ENCODE data around the gene INS.

INS gene

DNA sequence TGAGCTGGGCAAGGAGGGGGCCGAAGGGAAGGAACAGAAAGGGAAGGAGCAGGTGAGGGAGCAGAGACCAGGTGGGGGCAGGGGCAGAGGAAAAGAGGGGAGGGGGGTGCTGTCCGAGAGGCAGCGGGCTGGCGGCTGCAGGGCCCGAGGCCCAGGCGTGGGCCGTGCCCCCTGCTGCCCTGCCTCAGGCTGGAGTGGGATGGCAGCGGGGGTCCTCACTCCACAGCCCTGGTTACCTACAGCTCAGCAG lies 24.1 kb downstream of the INS start:
- Histone ChIP-seq H2AFZ (ENCODE audit: low read depth, low read length, severe bottlenecking) (no peak overlapping the region), H3K36me3 (ENCODE audit: low read length) (no peaks in the 10 kb centered on the region), H3K4me3 (ENCODE audit: insufficient read depth, low read length, poor library complexity, severe bottlenecking) (no peak overlapping the region), H3K4me2 (ENCODE audit: low read depth, low read length, poor library complexity, severe bottlenecking) (no peak overlapping the region), H3K79me2 (ENCODE audit: insufficient read depth, low read length) (no peaks in the 10 kb centered on the region), H3K9me3 (ENCODE audit: insufficient read depth, low read length) (no peaks in the 10 kb centered on the region), H3K27ac (ENCODE audit: low read depth, low read length) (no peak overlapping the region), H3K27me3 (ENCODE audit: low read length) (no peaks in the 10 kb centered on the region), H3F3A (ENCODE audit: insufficient read depth) (no peaks in the 10 kb centered on the region), H4K20me1 (ENCODE audit: low read depth, low read length) (no peaks in the 10 kb centered on the region), H3K9ac (ENCODE audit: low read length) (no peak overlapping the region), H3K9me2 (replicated peaks; ENCODE audit: insufficient read depth, low read length) (no peaks in the 10 kb centered on the region)
- TF ChIP-seq, protein P1, sequence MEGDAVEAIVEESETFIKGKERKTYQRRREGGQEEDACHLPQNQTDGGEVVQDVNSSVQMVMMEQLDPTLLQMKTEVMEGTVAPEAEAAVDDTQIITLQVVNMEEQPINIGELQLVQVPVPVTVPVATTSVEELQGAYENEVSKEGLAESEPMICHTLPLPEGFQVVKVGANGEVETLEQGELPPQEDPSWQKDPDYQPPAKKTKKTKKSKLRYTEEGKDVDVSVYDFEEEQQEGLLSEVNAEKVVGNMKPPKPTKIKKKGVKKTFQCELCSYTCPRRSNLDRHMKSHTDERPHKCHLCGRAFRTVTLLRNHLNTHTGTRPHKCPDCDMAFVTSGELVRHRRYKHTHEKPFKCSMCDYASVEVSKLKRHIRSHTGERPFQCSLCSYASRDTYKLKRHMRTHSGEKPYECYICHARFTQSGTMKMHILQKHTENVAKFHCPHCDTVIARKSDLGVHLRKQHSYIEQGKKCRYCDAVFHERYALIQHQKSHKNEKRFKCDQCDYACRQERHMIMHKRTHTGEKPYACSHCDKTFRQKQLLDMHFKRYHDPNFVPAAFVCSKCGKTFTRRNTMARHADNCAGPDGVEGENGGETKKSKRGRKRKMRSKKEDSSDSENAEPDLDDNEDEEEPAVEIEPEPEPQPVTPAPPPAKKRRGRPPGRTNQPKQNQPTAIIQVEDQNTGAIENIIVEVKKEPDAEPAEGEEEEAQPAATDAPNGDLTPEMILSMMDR (IDR thresholded peaks at IDR 0.05; ENCODE audit: insufficient read depth, low read length, poor library complexity, severe bottlenecking) = no peak
- TF ChIP-seq EZH2phosphoT487 (conservative IDR thresholded peaks at IDR 0.05; ENCODE audit: low read length) = no peak

DNA sequence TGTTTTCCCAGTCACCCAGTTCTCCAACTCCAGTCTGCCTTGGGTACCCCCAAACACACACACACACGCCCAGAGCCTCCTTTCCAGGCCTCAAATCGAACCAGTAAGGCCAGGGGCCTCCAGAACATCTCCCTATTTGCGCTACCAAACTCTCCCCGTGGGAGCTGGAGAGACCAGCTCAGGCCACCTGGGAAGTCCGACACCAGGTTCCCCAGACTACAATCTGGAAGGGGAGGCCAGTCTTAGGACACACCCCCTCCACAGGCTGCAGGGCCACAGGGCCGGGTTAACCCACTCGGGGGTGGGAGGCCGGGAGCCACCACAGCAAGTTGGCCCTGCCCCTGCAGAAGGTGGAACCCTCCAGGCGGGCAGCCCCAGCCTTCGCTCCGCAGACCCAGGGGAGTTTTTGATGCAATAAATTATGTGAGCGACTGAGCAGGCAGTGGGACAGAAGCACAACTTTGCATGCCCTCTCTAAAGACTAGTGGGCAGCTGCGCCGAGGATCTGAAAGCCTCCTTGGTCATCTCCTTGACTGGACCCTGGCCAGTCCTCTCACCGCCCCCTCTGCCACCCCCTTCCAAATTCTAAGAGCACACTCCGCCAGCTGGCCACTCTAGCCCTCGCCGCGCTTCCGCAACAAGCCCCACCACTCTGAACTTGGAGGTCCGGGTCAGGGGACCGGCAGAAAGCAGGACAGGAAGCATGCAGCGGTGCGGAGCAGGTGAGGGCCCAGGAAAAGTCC lies 24.6 kb downstream of the INS start:
- Histone ChIP-seq H3K9me2 (replicated peaks; ENCODE audit: insufficient read depth, low read length) (no peaks in the 10 kb centered on the region), H3K27ac (ENCODE audit: low read depth, low read length) (no peak overlapping the region), H3F3A (ENCODE audit: insufficient read depth) (no peaks in the 10 kb centered on the region), H3K4me3 (ENCODE audit: insufficient read depth, low read length, poor library complexity, severe bottlenecking) (no peak overlapping the region), H3K4me2 (ENCODE audit: low read depth, low read length, poor library complexity, severe bottlenecking) (no peak overlapping the region), H2AFZ (ENCODE audit: low read depth, low read length, severe bottlenecking) (no peak overlapping the region), H3K79me2 (ENCODE audit: insufficient read depth, low read length) (no peaks in the 10 kb centered on the region), H4K20me1 (ENCODE audit: low read depth, low read length) (no peaks in the 10 kb centered on the region), H3K9ac (ENCODE audit: low read length) (no peak overlapping the region), H3K36me3 (ENCODE audit: low read length) (no peaks in the 10 kb centered on the region), H3K9me3 (ENCODE audit: insufficient read depth, low read length) (no peaks in the 10 kb centered on the region), H3K27me3 (ENCODE audit: low read length) (no peaks in the 10 kb centered on the region)
- TF ChIP-seq EZH2phosphoT487 (conservative IDR thresholded peaks at IDR 0.05; ENCODE audit: low read length) = no peak
- TF ChIP-seq, protein P1 (IDR thresholded peaks at IDR 0.05; ENCODE audit: insufficient read depth, low read length, poor library complexity, severe bottlenecking) = no peak

DNA sequence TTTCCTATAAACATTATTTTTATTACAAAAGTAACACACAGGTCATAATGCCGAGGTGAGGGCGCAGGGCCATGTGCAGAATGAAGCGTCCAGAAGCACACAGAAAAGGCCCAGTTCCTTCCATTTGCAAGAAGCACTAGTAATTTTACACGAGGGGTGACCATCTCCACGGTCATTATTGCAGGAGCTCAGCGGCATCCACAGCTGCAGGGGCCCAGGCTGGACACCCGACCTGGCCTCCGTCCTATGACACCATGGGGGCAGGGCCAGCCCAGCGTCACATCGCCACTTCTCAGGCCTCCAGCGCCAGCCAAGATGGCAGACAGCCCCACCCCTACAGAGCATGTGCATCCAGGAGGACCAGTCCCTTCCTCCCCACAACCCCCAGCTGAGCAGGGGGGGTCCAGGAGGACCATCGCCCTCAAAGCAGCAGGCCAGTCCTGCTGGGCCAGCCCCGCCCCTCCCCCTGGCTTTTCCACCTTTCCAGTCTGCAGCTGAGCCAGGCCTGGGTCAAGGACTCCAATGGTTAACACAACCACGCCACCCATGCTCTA lies 25.3 kb downstream of the INS start:
- Histone ChIP-seq H3K9ac (ENCODE audit: low read length) (no peak overlapping the region), H3K4me2 (ENCODE audit: low read depth, low read length, poor library complexity, severe bottlenecking) (no peak overlapping the region), H3K79me2 (ENCODE audit: insufficient read depth, low read length) (no peaks in the 10 kb centered on the region), H3K27me3 (ENCODE audit: low read length) (no peaks in the 10 kb centered on the region), H3K9me3 (ENCODE audit: insufficient read depth, low read length) (no peaks in the 10 kb centered on the region), H3K27ac (ENCODE audit: low read depth, low read length) (no peak overlapping the region), H3K9me2 (replicated peaks; ENCODE audit: insufficient read depth, low read length) (no peaks in the 10 kb centered on the region), H4K20me1 (ENCODE audit: low read depth, low read length) (no peaks in the 10 kb centered on the region), H3K36me3 (ENCODE audit: low read length) (no peaks in the 10 kb centered on the region), H2AFZ (ENCODE audit: low read depth, low read length, severe bottlenecking) (no peak overlapping the region), H3F3A (ENCODE audit: insufficient read depth) (no peaks in the 10 kb centered on the region), H3K4me3 (ENCODE audit: insufficient read depth, low read length, poor library complexity, severe bottlenecking) (no peak overlapping the region)
- no peak for TF ChIP-seq EZH2phosphoT487 (conservative IDR thresholded peaks at IDR 0.05; ENCODE audit: low read length)
- TF ChIP-seq, protein P1 (IDR thresholded peaks at IDR 0.05; ENCODE audit: insufficient read depth, low read length, poor library complexity, severe bottlenecking) = no peak

All from SU-DHL-6 (cell line).